ENCODE results near the gene ATOSA.
A peak's percentile ranks its signal among the peaks of the same experiment; 100 is the strongest.

ATOSA gene

GRCh38 chr15:52651868-52652267 is 27.3 kb downstream of the ATOSA start:
- DNase-seq (ENCODE audit: low read depth), result peak; percentile 63

- DNase-seq (ENCODE audit: low read depth), result no peak
These were observed 28.1 kb downstream of the ATOSA start for GRCh38 chr15:52651114-52651513.

- DNase-seq (ENCODE audit: low read depth), result peak; percentile 9
These were observed 29.5 kb downstream of the ATOSA start for GRCh38 chr15:52649686-52650085.

- no peak for DNase-seq (ENCODE audit: low read depth)
These were observed 33.3 kb downstream of the ATOSA start for GRCh38 chr15:52645916-52646315.

GRCh38 chr15:52642386-52643361 is 36.5 kb downstream of the ATOSA start:
- DNase-seq (ENCODE audit: low read depth), result peak; percentile 84

- DNase-seq (ENCODE audit: low read depth), result no peak
These were observed 42.7 kb downstream of the ATOSA start for GRCh38 chr15:52636459-52636858.

GRCh38 chr15:52635908-52636307 is 43.3 kb downstream of the ATOSA start:
- DNase-seq (ENCODE audit: low read depth), result no peak
